D721Med (cell line): ENCODE data around the gene GNA15.

Experiments used
- DNase-seq: peaks from one replicate; pipeline ENCODE4 v3.0.0; 2011; ENCODE audit warnings: low spot score; ENCODE audit not compliant: insufficient read length
- FAIRE-seq: peaks from 2 replicates; lab custom pipeline; 2011; peaks lifted over from hg19 to GRCh38; lab: Jason Lieb, UNC
- TF ChIP-seq, protein P1 (sequence below): IDR thresholded peaks from 2 replicates; pipeline ENCODE4 v1.5.1; 2012; ENCODE audit warnings: mild to moderate bottlenecking, control low read depth; ENCODE audit not compliant: insufficient read depth; ENCODE audit errors: missing control alignments

The GNA15 gene

DNA sequence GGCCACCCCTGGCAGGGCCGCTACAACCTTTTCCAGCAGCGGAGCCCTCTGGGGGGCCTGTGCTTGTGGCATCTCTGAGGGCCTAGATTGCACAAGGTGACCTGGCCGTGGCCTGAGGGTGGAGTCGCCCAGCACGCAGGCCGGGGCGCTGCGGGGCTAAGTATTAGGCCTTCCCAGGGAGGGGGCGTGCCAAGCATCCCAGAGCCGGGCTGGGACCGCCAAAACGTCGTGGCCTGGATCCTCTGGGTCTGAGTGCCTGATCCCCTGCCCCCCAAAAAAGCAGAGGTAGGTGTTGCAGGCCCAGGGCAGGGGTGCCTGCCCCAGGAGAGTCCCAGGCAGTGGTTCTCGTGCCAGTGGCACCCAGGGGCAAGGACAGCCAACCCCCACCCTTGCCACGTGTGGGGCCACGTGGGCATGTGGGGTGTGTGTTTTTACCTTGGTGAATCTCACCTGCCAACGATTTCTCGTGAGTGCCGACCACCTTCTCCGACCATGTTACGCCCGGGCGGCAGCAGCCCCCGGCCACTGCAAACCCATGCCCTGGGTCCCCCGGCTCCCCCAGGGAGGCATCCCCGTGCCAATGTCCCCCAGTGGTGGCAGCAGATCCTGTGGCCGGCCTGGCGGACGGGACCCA lies 12.6 kb upstream of the GNA15 start:
- TF ChIP-seq, protein P1, sequence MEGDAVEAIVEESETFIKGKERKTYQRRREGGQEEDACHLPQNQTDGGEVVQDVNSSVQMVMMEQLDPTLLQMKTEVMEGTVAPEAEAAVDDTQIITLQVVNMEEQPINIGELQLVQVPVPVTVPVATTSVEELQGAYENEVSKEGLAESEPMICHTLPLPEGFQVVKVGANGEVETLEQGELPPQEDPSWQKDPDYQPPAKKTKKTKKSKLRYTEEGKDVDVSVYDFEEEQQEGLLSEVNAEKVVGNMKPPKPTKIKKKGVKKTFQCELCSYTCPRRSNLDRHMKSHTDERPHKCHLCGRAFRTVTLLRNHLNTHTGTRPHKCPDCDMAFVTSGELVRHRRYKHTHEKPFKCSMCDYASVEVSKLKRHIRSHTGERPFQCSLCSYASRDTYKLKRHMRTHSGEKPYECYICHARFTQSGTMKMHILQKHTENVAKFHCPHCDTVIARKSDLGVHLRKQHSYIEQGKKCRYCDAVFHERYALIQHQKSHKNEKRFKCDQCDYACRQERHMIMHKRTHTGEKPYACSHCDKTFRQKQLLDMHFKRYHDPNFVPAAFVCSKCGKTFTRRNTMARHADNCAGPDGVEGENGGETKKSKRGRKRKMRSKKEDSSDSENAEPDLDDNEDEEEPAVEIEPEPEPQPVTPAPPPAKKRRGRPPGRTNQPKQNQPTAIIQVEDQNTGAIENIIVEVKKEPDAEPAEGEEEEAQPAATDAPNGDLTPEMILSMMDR, result no peak
- DNase-seq (no peak), FAIRE-seq (no peak)

GRCh38 chr19:3123956-3124355 lies 11.9 kb upstream of the GNA15 start:
- TF ChIP-seq, protein P1, result no peak
- FAIRE-seq (no peak), DNase-seq (no peak)

GRCh38 chr19:3124630-3125029 lies 11.2 kb upstream of the GNA15 start:
- FAIRE-seq (no peak), DNase-seq (no peak)
- TF ChIP-seq, protein P1, result no peak

- no peak for FAIRE-seq
- TF ChIP-seq, protein P1, result peak; percentile 56
- DNase-seq, result no peak
These were observed 9.8 kb upstream of the GNA15 start for GRCh38 chr19:3125900-3126524.

DNA sequence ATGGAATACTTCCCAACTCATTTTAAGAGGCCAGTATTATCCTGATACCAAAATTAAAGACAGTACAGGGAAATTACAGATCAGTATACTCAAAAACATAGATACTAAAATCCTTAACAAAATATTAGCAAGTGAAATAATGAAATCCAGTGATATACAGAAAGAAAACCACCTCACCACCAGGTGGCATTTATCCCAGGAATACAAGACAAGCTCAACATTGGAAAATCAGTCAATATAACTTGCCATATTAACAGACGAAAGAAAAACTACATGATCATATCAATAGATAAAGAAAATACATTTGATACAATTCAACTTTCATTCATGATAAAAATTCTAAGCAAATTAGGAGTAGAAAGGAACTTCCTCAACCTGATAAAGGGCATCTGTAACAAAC lies 6.7 kb upstream of the GNA15 start:
- FAIRE-seq (no peak), DNase-seq (no peak)
- TF ChIP-seq, protein P1, result peak; percentile 45

- FAIRE-seq (no peak), DNase-seq (no peak)
- TF ChIP-seq, protein P1, result no peak
These were observed 4.7 kb upstream of the GNA15 start for GRCh38 chr19:3131168-3131567.
